ENCODE results near the gene TPI1. TPM values are rescaled to one million over a fixed set of nuclear protein-coding genes. Genes with fewer than 3 reads are reported as not detected.
"Not testable (repeated sequence)": the region's sequence is repeated elsewhere in the genome, so short reads cannot be mapped to it uniquely, and the experiment has no call there.

TPI1 gene
- total and polyA plus RNA-seq, 5 donors = 707 to 872 (median 730) TPM

- H3K4me3 ChIP-seq (ENCODE audit: low read length); H3K27me3 ChIP-seq (ENCODE audit: control insufficient read depth, insufficient read depth); H3K27ac ChIP-seq (ENCODE audit: low read length); H3K9me3 ChIP-seq (ENCODE audit: control insufficient read depth, low read length); intact Hi-C loops (cut with DNase I); ATAC-seq; H3K4me1 ChIP-seq (ENCODE audit: control insufficient read depth, insufficient read depth, low read length); DNase-seq: not testable (repeated sequence)
- WGBS = 61% methylated on average over 4 of the region's 4 CpGs
These were observed 3.0 kb downstream of the TPI1 start for GRCh38 chr12:6870304-6870703.

- H3K4me1 ChIP-seq (ENCODE audit: control insufficient read depth, insufficient read depth, low read length) = peaks cover 2% of the 10 kb centered on the region
- DNase-seq = peak in 1 of 3 donors; percentile 65
- H3K27me3 ChIP-seq (ENCODE audit: control insufficient read depth, insufficient read depth) = no peaks in the 10 kb centered on the region
- 72% methylated on average over 12 of the region's 12 CpGs for WGBS
- no peak overlapping the region for H3K27ac ChIP-seq (ENCODE audit: low read length)
- intact Hi-C loops (cut with DNase I) = no loop called here
- no peak for ATAC-seq
- no peak overlapping the region for H3K4me3 ChIP-seq (ENCODE audit: low read length)
- no peaks in the 10 kb centered on the region for H3K9me3 ChIP-seq (ENCODE audit: control insufficient read depth, low read length)
These were observed 4.0 kb downstream of the TPI1 start for GRCh38 chr12:6871052-6871957.

- Histone ChIP-seq H3K4me3 (ENCODE audit: low read length) (peak overlapping the region; percentile 73), H3K27me3 (ENCODE audit: control insufficient read depth, insufficient read depth) (no peaks in the 10 kb centered on the region), H3K4me1 (ENCODE audit: control insufficient read depth, insufficient read depth, low read length) (peaks cover 2% of the 10 kb centered on the region), H3K9me3 (ENCODE audit: control insufficient read depth, low read length) (no peaks in the 10 kb centered on the region), H3K27ac (ENCODE audit: low read length) (peak overlapping the region; percentile 68)
- 1% methylated on average over 40 of the region's 40 CpGs for WGBS
- ATAC-seq (peak; percentile 72 to 73), DNase-seq (peak; percentile 83 to 95 (median 94))
- intact Hi-C loops (cut with DNase I) = no loop called here
These were observed 5.0 kb downstream of the TPI1 start for GRCh38 chr12:6872073-6873048.

DNA sequence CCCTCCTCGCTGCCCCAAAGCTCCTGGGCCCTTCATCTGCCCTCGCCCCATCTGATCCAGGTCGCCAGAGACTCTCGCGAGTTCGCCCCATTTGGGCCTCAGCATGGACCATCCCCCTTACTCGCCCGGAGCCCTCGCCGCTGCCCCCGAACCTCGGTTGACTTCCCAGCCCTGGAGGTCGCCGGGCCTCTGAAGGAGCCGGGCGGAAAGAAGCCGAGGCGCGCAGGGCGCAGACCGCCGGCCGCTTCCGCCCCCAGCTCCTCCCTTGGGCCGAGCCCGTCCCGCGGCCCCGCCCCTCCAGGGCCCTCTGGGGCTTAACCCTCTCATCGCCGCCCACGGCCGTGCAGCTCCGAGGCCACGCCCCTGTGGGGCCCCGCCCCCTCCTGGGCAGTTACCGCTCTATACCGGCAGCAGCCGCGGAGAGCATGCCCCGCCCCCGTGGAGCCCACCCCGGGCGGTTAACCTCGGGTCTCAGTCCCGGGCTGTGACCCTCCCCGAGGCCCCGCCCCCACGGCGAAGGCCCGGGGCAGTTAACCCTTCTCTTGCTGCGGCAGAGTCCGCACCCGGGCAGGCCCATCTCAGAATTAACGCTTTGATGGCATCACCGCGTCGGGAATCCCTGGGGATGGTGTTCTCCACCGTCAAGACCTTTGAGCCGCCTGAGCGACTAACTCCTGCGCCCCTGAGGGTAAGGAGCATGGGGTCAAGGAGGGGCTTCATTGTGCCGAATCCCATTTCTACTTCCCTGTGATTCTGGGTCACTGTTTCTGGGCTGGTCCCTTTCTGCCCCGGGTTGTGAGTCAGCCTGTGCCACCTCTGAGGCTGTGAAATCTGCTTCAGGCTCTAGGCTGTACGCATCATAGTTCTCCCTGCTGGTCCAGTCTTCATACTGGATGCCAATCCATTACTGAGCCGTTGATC lies 6.0 kb downstream of the TPI1 start, which contains the start of gene SPSB2:
TSS of gene SPSB2 (minus strand) at position 210 of the 921 bp plus-strand sequence. CDS start 402 bp downstream, outside the sequence.
- ATAC-seq = peak; percentile 93 to 94
- Histone ChIP-seq H3K4me3 (ENCODE audit: low read length) (peak within 1 kb of the TSS; percentile 73), H3K9me3 (ENCODE audit: control insufficient read depth, low read length) (no peaks in the 10 kb centered on the region), H3K4me1 (ENCODE audit: control insufficient read depth, insufficient read depth, low read length) (peaks cover 2% of the 10 kb centered on the region), H3K27ac (ENCODE audit: low read length) (peak within 1 kb of the TSS; percentile 76), H3K27me3 (ENCODE audit: control insufficient read depth, insufficient read depth) (no peaks in the 10 kb centered on the region)
- WGBS = under 1% methylated on average over 66 of the region's 66 CpGs
- DNase-seq = peak; percentile 99 to 100 (median 100)
- intact Hi-C loops (cut with DNase I) = no loop called here

DNA sequence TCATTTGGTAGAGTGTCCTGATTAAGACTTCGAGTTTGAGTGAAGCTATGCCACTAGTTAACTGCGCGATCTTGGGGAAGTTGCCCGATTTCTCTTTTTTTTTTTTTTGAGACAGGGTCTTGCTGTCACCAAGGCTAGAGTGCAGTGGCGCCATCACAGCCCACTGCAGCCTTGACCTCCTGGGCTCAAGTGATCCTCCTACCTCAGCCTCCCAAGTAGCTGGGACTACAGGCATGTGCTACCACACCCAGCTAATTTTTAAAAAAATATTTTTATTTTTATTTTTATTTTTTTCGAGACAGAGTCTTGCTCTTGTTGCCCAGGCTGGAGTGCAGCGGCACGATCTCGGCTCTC lies 6.7 kb downstream of the TPI1 start:
- peak in 1 of 3 donors; percentile 60 for DNase-seq
- H3K4me1 ChIP-seq (ENCODE audit: control insufficient read depth, insufficient read depth, low read length); ATAC-seq; H3K27me3 ChIP-seq (ENCODE audit: control insufficient read depth, insufficient read depth); H3K9me3 ChIP-seq (ENCODE audit: control insufficient read depth, low read length); intact Hi-C loops (cut with DNase I): not testable (repeated sequence)
- Histone ChIP-seq H3K4me3 (ENCODE audit: low read length) (peak overlapping the region; percentile 73), H3K27ac (ENCODE audit: low read length) (peak overlapping the region; percentile 76)
- 52% methylated on average over 9 of the region's 9 CpGs for WGBS

GRCh38 chr12:6879824-6880223 lies 12.5 kb downstream of the TPI1 start:
- ATAC-seq; intact Hi-C loops (cut with DNase I); H3K4me3 ChIP-seq (ENCODE audit: low read length); H3K27ac ChIP-seq (ENCODE audit: low read length); H3K27me3 ChIP-seq (ENCODE audit: control insufficient read depth, insufficient read depth); DNase-seq; H3K9me3 ChIP-seq (ENCODE audit: control insufficient read depth, low read length); H3K4me1 ChIP-seq (ENCODE audit: control insufficient read depth, insufficient read depth, low read length): not testable (repeated sequence)
- 88% methylated on average over 11 of the region's 11 CpGs for WGBS

- H3K9me3 ChIP-seq (ENCODE audit: control insufficient read depth, low read length) = no peaks in the 10 kb centered on the region
- H3K4me1 ChIP-seq (ENCODE audit: control insufficient read depth, insufficient read depth, low read length) = no peaks in the 10 kb centered on the region
- WGBS = 99% methylated on average over 5 of the region's 5 CpGs
- no peaks in the 10 kb centered on the region for H3K27me3 ChIP-seq (ENCODE audit: control insufficient read depth, insufficient read depth)
- DNase-seq = no peak
- intact Hi-C loops (cut with DNase I) = no loop called here
- no peak overlapping the region for H3K27ac ChIP-seq (ENCODE audit: low read length)
- ATAC-seq = no peak
- no peak overlapping the region for H3K4me3 ChIP-seq (ENCODE audit: low read length)
These were observed 15.9 kb downstream of the TPI1 start for GRCh38 chr12:6883252-6883651.

- DNase-seq = no peak
- intact Hi-C loops (cut with DNase I) = no loop called here
- ATAC-seq = no peak
- Histone ChIP-seq H3K27ac (ENCODE audit: low read length) (no peak overlapping the region), H3K9me3 (ENCODE audit: control insufficient read depth, low read length) (no peaks in the 10 kb centered on the region), H3K4me1 (ENCODE audit: control insufficient read depth, insufficient read depth, low read length) (no peaks in the 10 kb centered on the region), H3K4me3 (ENCODE audit: low read length) (no peak overlapping the region), H3K27me3 (ENCODE audit: control insufficient read depth, insufficient read depth) (no peaks in the 10 kb centered on the region)
- WGBS = 96% methylated on average over 11 of the region's 11 CpGs
These were observed 16.4 kb downstream of the TPI1 start for GRCh38 chr12:6883683-6884082.

- H3K4me3 ChIP-seq (ENCODE audit: low read length) = no peak overlapping the region
- intact Hi-C loops (cut with DNase I) = no loop called here
- no peaks in the 10 kb centered on the region for H3K9me3 ChIP-seq (ENCODE audit: control insufficient read depth, low read length)
- no peak overlapping the region for H3K27ac ChIP-seq (ENCODE audit: low read length)
- no peaks in the 10 kb centered on the region for H3K4me1 ChIP-seq (ENCODE audit: control insufficient read depth, insufficient read depth, low read length)
- ATAC-seq (peak in 1 of 2 donors; percentile 24), DNase-seq (no peak)
- H3K27me3 ChIP-seq (ENCODE audit: control insufficient read depth, insufficient read depth) = no peaks in the 10 kb centered on the region
- 71% methylated on average over 22 of the region's 22 CpGs for WGBS
These were observed 17.2 kb downstream of the TPI1 start for GRCh38 chr12:6884539-6884938.

All from right cardiac atrium (tissue), 5 donors.